Natural killer cell (primary cell): ENCODE measurements around the gene SP2. TPM values are rescaled to one million over a fixed set of nuclear protein-coding genes. Genes with fewer than 3 reads are reported as not detected.

Experiments
- ATAC-seq, 3 donors: fragments of 150-1000 bp in 2 of 3; fragments of 200-7000 bp in 1 of 3; cut with Tn5 transposase; 1 replicate in 1 of 3; 2 replicates in 2 of 3; pipeline ENCODE4 v1.10.0; 2021; ENCODE audit warnings: mild to moderate bottlenecking in 2 of 3, moderate library complexity in 2 of 3
- DNase-seq, 2 donors: peaks; one replicate each; pipeline versions ENCODE4 v3.0.0 to v3.0.0-alpha.2; 2013 to 2021; ENCODE audit warnings: mixed read lengths in 1 of 2
- H3K27ac ChIP-seq: one replicate; pipeline ENCODE4 v1.5.1; 2013; ENCODE audit warnings: mild to moderate bottlenecking, low read length
- H3K27me3 ChIP-seq: one replicate; pipeline ENCODE4 v1.6.1; 2013; ENCODE audit warnings: low read length; ENCODE audit not compliant: control insufficient read depth, insufficient read depth
- H3K36me3 ChIP-seq: one replicate; pipeline ENCODE4 v1.6.1; 2013; ENCODE audit warnings: low read length; ENCODE audit not compliant: control insufficient read depth, insufficient read depth
- H3K4me1 ChIP-seq: one replicate; pipeline ENCODE4 v1.6.1; 2013; ENCODE audit warnings: low read length; ENCODE audit not compliant: control insufficient read depth, insufficient read depth
- H3K4me3 ChIP-seq: one replicate; pipeline ENCODE4 v1.5.1; 2013; ENCODE audit warnings: low read length
- H3K9me3 ChIP-seq: one replicate; pipeline ENCODE4 v1.6.1; 2013; ENCODE audit warnings: low read length; ENCODE audit not compliant: control insufficient read depth, insufficient read depth
- H3K27ac Mint-ChIP-seq, 2 donors: one replicate each; pipeline ENCODE4 v1.8.0; 2022; ENCODE audit warnings: mild to moderate bottlenecking in 2 of 2, mixed read lengths in 2 of 2, moderate library complexity in 1 of 2
- H3K27me3 Mint-ChIP-seq, 2 donors: one replicate each; pipeline ENCODE4 v1.8.0; 2022; ENCODE audit warnings: low read depth in 2 of 2, mixed read lengths in 2 of 2
- H3K36me3 Mint-ChIP-seq: one replicate; pipeline ENCODE4 v1.8.0; 2022; ENCODE audit warnings: mixed read lengths
- H3K4me1 Mint-ChIP-seq, 2 donors: one replicate each; pipeline ENCODE4 v1.8.0; 2022; ENCODE audit warnings: mixed read lengths in 2 of 2
- H3K4me3 Mint-ChIP-seq: one replicate; pipeline ENCODE4 v1.8.0; 2022; ENCODE audit warnings: mild to moderate bottlenecking, moderate library complexity, mixed read lengths
- H3K9me3 Mint-ChIP-seq, 2 donors: one replicate each; pipeline ENCODE4 v1.8.0; 2022; ENCODE audit warnings: mixed read lengths in 2 of 2
- CTCF ChIP-seq: fragments of 200-600 bp; IDR thresholded peaks from one replicate; pipeline ENCODE4 v1.8.0; 2022; ENCODE audit warnings: antibody characterized with exemption
- WGBS: methylation state at CpG from one replicate; pipeline ENCODE4 v1.1.7; 2013; ENCODE audit warnings: missing lambda C conversion rate; ENCODE audit not compliant: insufficient coverage; 5-methylcytosine and 5-hydroxymethylcytosine counted together
- intact Hi-C: fragments of 100-400 bp; cut with micrococcal nuclease; formaldehyde crosslinking; loops from one replicate; pipeline ENCODE4 v1.14.2; 2022
- total RNA-seq, 4 donors: library from RNA; stranded (reverse); fragments of 120-200 nt in 1 of 4; gene quantifications; one replicate each; pipeline versions ENCODE4 v1.2.3 to v1.2.4, GENCODE V29; 2013 to 2022

Gene SP2
- total RNA-seq, 3 donors from 2014 or later (not counting 1 experiment from before 2014, with no cell fraction given): 29.4 to 44.1 (median 33.1) TPM

- ATAC-seq (no peak), DNase-seq (no peak)
- TF ChIP-seq CTCF: no peak
- Mint-ChIP-seq H3K4me1 (no peaks in the 10 kb centered on the region), H3K27me3 (peaks cover 41 to 63% of the 10 kb centered on the region in 2 donors), H3K9me3 (no peaks in the 10 kb centered on the region), H3K36me3 (no peaks in the 10 kb centered on the region), H3K27ac (no peak overlapping the region), H3K4me3 (no peak overlapping the region)
- no peaks in the 10 kb centered on the region for H3K36me3 ChIP-seq
- H3K4me3 ChIP-seq: no peak overlapping the region
- intact Hi-C loops: no loop called here
- H3K27me3 ChIP-seq: peaks cover 9% of the 10 kb centered on the region
- peaks cover 3% of the 10 kb centered on the region for H3K4me1 ChIP-seq
- H3K9me3 ChIP-seq: no peaks in the 10 kb centered on the region
- no peak overlapping the region for H3K27ac ChIP-seq
- 88% methylated on average over 4 of the region's 4 CpGs for WGBS
Observed at GRCh38 chr17:47873200-47874090, 22.6 kb upstream of the SP2 start.

- Mint-ChIP-seq H3K27ac (no peak overlapping the region), H3K4me3 (no peak overlapping the region), H3K36me3 (no peaks in the 10 kb centered on the region), H3K27me3 (peaks cover 45 to 52% of the 10 kb centered on the region in 2 donors), H3K4me1 (no peaks in the 10 kb centered on the region), H3K9me3 (no peaks in the 10 kb centered on the region)
- no peaks in the 10 kb centered on the region for H3K36me3 ChIP-seq
- H3K27ac ChIP-seq: no peak overlapping the region
- H3K27me3 ChIP-seq: peaks cover 9% of the 10 kb centered on the region
- no peak for TF ChIP-seq CTCF
- 70% methylated on average over 11 of the region's 11 CpGs for WGBS
- no peak overlapping the region for H3K4me3 ChIP-seq
- no peaks in the 10 kb centered on the region for H3K9me3 ChIP-seq
- DNase-seq (no peak), ATAC-seq (no peak)
- H3K4me1 ChIP-seq: peaks cover 3% of the 10 kb centered on the region
- intact Hi-C loops: no loop called here
Observed at GRCh38 chr17:47875011-47875985, 20.7 kb upstream of the SP2 start.

GRCh38 chr17:47877368-47878034, 18.5 kb upstream of the SP2 start:
- Mint-ChIP-seq H3K27ac (no peak overlapping the region), H3K4me3 (no peak overlapping the region), H3K36me3 (no peaks in the 10 kb centered on the region), H3K27me3 (peaks cover 32 to 33% of the 10 kb centered on the region in 2 donors), H3K4me1 (no peaks in the 10 kb centered on the region), H3K9me3 (no peaks in the 10 kb centered on the region)
- Histone ChIP-seq H3K4me1 (peaks cover 4% of the 10 kb centered on the region), H3K36me3 (no peaks in the 10 kb centered on the region), H3K4me3 (no peak overlapping the region), H3K27ac (no peak overlapping the region), H3K27me3 (peaks cover 1% of the 10 kb centered on the region), H3K9me3 (no peaks in the 10 kb centered on the region)
- intact Hi-C loops: no loop called here
- no peak for DNase-seq
- TF ChIP-seq CTCF: no peak
- 62% methylated on average over 6 of the region's 9 CpGs for WGBS
- no peak for ATAC-seq
